ENCODE measurements around the gene PDHA1.
A peak's percentile ranks its signal among the peaks of the same experiment; 100 is the strongest.

The PDHA1 gene

GRCh38 chrX:19343535-19344408 lies at the start of gene PDHA1:
TSS of gene PDHA1 (plus strand) at chrX:19343927. CDS start at chrX:19344038, 111 bp downstream.
- H3K4me1 Mint-ChIP-seq (ENCODE audit: low read depth) = peaks cover 19% of the 10 kb centered on the region
- H3K4me3 Mint-ChIP-seq = peak within 1 kb of the TSS; percentile 84
- peaks cover 19% of the 10 kb centered on the region for H3K27me3 Mint-ChIP-seq
- H3K9me3 Mint-ChIP-seq = no peaks in the 10 kb centered on the region
- H3K27ac Mint-ChIP-seq = peak within 1 kb of the TSS; percentile 90
- H3K36me3 Mint-ChIP-seq (ENCODE audit: low read depth) = peaks cover 17% of the 10 kb centered on the region
- peak; percentile 91 for DNase-seq

DNA sequence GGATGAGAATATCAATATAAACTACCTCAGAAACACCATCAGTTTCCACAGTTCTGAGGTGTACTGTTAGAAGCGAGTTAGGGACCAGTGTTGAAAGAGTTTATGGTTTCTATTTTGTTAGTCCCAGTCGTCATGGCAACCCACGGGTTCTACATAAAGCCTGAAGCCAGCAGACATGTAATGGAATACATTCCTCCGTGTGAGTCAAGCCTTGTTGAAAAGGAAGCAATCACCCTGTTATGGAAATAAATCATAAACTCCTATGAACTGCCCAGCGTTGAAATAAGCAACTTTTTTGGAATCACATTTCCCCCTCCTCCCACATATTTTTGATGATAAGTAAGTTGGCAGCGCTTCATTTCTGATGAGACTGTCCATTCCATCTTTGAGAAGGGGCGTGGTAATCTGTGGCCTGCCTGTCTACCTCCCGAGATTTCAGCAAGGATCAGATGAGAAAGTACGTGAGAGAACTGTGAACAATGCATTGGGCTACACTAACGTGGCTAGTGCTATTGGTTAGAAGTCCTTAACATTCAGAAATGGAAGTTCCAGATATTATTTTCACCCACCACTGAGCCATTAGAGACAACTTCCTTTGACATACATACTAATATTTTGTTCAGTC lies 40.4 kb upstream of the PDHA1 start:
- no peak overlapping the region for H3K27ac Mint-ChIP-seq
- H3K36me3 Mint-ChIP-seq (ENCODE audit: low read depth) = no peaks in the 10 kb centered on the region
- H3K4me1 Mint-ChIP-seq (ENCODE audit: low read depth) = no peaks in the 10 kb centered on the region
- H3K4me3 Mint-ChIP-seq = no peak overlapping the region
- H3K9me3 Mint-ChIP-seq = no peaks in the 10 kb centered on the region
- peaks cover 47% of the 10 kb centered on the region for H3K27me3 Mint-ChIP-seq
- DNase-seq = no peak

- Mint-ChIP-seq H3K4me3 (no peak overlapping the region), H3K27me3 (peaks cover 23% of the 10 kb centered on the region), H3K27ac (no peak overlapping the region), H3K9me3 (peaks cover 1% of the 10 kb centered on the region), H3K4me1 (ENCODE audit: low read depth) (no peaks in the 10 kb centered on the region), H3K36me3 (ENCODE audit: low read depth) (no peaks in the 10 kb centered on the region)
- DNase-seq = no peak
Measured at GRCh38 chrX:19326567-19326966, 17.2 kb upstream of the PDHA1 start.

GRCh38 chrX:19331831-19332230 lies 11.9 kb upstream of the PDHA1 start:
- H3K27me3 Mint-ChIP-seq = peaks cover 10% of the 10 kb centered on the region
- H3K9me3 Mint-ChIP-seq = peaks cover 1% of the 10 kb centered on the region
- no peak for DNase-seq
- no peak overlapping the region for H3K4me3 Mint-ChIP-seq
- peaks cover 1% of the 10 kb centered on the region for H3K4me1 Mint-ChIP-seq (ENCODE audit: low read depth)
- no peaks in the 10 kb centered on the region for H3K36me3 Mint-ChIP-seq (ENCODE audit: low read depth)
- no peak overlapping the region for H3K27ac Mint-ChIP-seq

- Mint-ChIP-seq H3K4me1 (ENCODE audit: low read depth) (peaks cover 1% of the 10 kb centered on the region), H3K4me3 (no peak overlapping the region), H3K9me3 (peaks cover 1% of the 10 kb centered on the region), H3K27ac (no peak overlapping the region), H3K27me3 (peaks cover 6% of the 10 kb centered on the region), H3K36me3 (ENCODE audit: low read depth) (no peaks in the 10 kb centered on the region)
- DNase-seq = no peak
Measured at GRCh38 chrX:19332983-19333382, 10.7 kb upstream of the PDHA1 start.

GRCh38 chrX:19334945-19335626 lies 8.6 kb upstream of the PDHA1 start:
- Mint-ChIP-seq H3K4me3 (no peak overlapping the region), H3K9me3 (peaks cover 1% of the 10 kb centered on the region), H3K4me1 (ENCODE audit: low read depth) (peaks cover 1% of the 10 kb centered on the region), H3K27ac (no peak overlapping the region), H3K27me3 (peaks cover 12% of the 10 kb centered on the region), H3K36me3 (ENCODE audit: low read depth) (no peaks in the 10 kb centered on the region)
- no peak for DNase-seq

DNA sequence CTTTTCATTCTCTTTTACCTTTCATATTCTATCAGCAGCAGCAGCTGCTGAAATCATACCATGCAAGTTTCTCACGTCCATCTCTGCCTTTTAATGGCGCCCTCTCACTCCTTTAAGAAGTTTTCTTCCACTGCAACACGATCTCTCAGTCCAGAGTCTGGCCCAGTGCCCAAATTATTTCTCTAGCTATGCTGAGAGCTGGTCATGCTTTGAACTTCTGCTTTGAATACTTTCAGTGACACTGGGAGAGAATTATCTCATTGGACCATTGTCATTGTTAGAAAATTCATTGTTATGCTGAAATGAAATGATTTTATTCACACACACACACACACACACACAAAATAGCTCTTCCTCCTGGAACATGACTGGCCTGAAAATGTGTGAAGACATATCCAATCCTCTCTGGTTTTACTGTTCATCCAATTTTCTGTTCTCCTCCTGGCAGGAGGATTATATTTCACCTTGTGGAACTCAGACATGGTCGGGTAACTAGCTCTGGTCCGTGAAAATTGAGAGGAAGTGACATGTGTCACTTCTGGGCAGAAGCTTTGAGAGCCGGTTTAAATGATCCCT lies 1.3 kb upstream of the PDHA1 start:
- no peak for DNase-seq
- peaks cover 20% of the 10 kb centered on the region for H3K27me3 Mint-ChIP-seq
- no peaks in the 10 kb centered on the region for H3K9me3 Mint-ChIP-seq
- H3K27ac Mint-ChIP-seq = no peak overlapping the region
- H3K36me3 Mint-ChIP-seq (ENCODE audit: low read depth) = peaks cover 12% of the 10 kb centered on the region
- H3K4me3 Mint-ChIP-seq = no peak overlapping the region
- peaks cover 15% of the 10 kb centered on the region for H3K4me1 Mint-ChIP-seq (ENCODE audit: low read depth)

GRCh38 chrX:19343085-19343534 lies 617 bp upstream of the PDHA1 start:
- H3K36me3 Mint-ChIP-seq (ENCODE audit: low read depth) = peaks cover 13% of the 10 kb centered on the region
- no peaks in the 10 kb centered on the region for H3K9me3 Mint-ChIP-seq
- DNase-seq = no peak
- peak overlapping the region; percentile 84 for H3K4me3 Mint-ChIP-seq
- H3K27me3 Mint-ChIP-seq = peaks cover 20% of the 10 kb centered on the region
- peaks cover 19% of the 10 kb centered on the region for H3K4me1 Mint-ChIP-seq (ENCODE audit: low read depth)
- H3K27ac Mint-ChIP-seq = peak overlapping the region; percentile 86

DNA sequence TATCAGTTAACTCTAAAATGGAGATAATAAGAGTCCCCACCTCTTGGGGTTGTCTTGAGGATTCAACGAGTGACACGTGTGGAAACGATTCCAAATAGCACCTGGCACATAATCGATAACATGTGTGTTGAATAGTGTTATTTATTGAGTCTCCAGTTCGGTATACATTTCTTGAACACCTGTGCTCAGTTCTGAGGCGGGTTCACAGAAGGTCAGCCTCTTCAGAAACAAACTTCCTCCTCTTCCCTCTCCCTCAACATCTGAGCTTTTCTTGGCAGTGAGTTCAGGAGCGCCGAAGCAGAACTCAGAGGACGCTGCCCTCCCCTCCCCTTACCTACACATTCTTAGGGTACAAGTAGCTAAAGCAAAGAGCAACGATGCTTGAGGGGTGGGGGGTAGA lies 934 bp downstream of the PDHA1 start:
- H3K27me3 Mint-ChIP-seq = peaks cover 12% of the 10 kb centered on the region
- no peaks in the 10 kb centered on the region for H3K9me3 Mint-ChIP-seq
- peaks cover 26% of the 10 kb centered on the region for H3K4me1 Mint-ChIP-seq (ENCODE audit: low read depth)
- no peak for DNase-seq
- H3K27ac Mint-ChIP-seq = peak overlapping the region; percentile 90
- H3K4me3 Mint-ChIP-seq = peak overlapping the region; percentile 84
- H3K36me3 Mint-ChIP-seq (ENCODE audit: low read depth) = peaks cover 25% of the 10 kb centered on the region

GRCh38 chrX:19347916-19348315 lies 4.2 kb downstream of the PDHA1 start:
- Mint-ChIP-seq H3K36me3 (ENCODE audit: low read depth) (peaks cover 51% of the 10 kb centered on the region), H3K27ac (no peak overlapping the region), H3K4me3 (no peak overlapping the region), H3K4me1 (ENCODE audit: low read depth) (peaks cover 38% of the 10 kb centered on the region), H3K9me3 (no peaks in the 10 kb centered on the region), H3K27me3 (no peaks in the 10 kb centered on the region)
- DNase-seq = no peak

DNA sequence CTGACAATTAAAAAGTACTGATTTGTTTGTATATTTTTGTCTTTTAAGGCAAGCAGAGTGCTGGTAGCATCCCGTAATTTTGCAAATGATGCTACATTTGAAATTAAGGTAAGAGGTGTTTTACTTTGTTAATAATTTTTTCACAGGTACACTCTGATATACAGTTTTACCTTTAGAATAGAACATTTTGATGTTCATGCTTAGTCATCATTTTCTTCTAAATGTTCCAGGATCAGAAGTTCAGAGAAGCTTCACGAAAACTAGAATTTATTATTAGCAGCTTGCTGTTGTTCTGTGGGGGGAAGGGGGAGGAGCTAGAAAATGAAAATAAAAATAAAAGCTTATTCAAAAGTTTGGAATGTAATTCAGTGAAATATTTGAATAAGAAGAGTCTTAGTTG lies 5.5 kb downstream of the PDHA1 start:
- H3K4me3 Mint-ChIP-seq = no peak overlapping the region
- H3K27ac Mint-ChIP-seq = no peak overlapping the region
- peaks cover 60% of the 10 kb centered on the region for H3K36me3 Mint-ChIP-seq (ENCODE audit: low read depth)
- DNase-seq = no peak
- peaks cover 33% of the 10 kb centered on the region for H3K4me1 Mint-ChIP-seq (ENCODE audit: low read depth)
- no peaks in the 10 kb centered on the region for H3K27me3 Mint-ChIP-seq
- no peaks in the 10 kb centered on the region for H3K9me3 Mint-ChIP-seq

DNA sequence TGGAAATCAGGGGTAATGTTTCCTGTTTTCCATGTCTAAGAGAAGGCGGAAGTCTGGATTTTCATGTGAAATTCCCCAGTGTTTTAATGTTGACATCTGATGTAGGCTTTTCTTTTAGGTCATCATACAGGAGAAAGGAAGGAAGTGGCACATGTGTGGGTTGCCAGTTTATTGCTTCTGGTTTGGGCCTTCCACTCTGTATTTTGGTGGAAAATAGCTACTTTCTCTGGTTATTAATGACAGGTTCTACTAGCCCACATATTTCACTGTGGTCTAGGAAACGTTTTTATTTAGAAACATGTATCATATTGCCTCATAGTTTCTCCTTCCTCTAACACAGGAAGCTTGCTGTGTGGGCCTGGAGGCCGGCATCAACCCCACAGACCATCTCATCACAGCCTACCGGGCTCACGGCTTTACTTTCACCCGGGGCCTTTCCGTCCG lies 7.2 kb downstream of the PDHA1 start:
- Mint-ChIP-seq H3K27ac (peak overlapping the region; percentile 63), H3K36me3 (ENCODE audit: low read depth) (peaks cover 74% of the 10 kb centered on the region), H3K9me3 (no peaks in the 10 kb centered on the region), H3K4me1 (ENCODE audit: low read depth) (peaks cover 33% of the 10 kb centered on the region), H3K27me3 (no peaks in the 10 kb centered on the region), H3K4me3 (peak overlapping the region; percentile 38)
- no peak for DNase-seq

DNA sequence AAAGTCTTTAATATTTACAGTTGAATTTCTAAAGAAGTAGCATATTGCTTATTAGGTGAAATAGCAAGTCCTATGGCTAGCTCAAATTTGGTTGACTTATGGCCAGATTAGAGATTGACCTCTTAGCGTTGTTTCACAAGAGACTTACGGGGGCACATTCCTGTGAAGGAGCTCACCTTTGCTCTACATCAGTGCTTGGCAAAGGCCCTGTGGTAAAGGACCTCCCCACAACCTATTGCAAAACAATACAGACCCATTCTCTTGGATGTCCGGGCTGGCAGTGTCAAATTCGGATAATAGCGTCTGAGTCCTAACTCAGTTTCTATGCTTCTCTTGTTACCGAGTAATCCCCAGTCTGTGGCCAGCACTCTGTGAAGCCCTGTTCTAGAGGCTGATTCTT lies 10.9 kb downstream of the PDHA1 start:
- Mint-ChIP-seq H3K9me3 (no peaks in the 10 kb centered on the region), H3K27ac (no peak overlapping the region), H3K4me1 (ENCODE audit: low read depth) (peaks cover 15% of the 10 kb centered on the region), H3K27me3 (no peaks in the 10 kb centered on the region), H3K36me3 (ENCODE audit: low read depth) (peaks cover 90% of the 10 kb centered on the region), H3K4me3 (no peak overlapping the region)
- no peak for DNase-seq

GRCh38 chrX:19358521-19358920 lies 14.8 kb downstream of the PDHA1 start:
- DNase-seq = no peak
- H3K27me3 Mint-ChIP-seq = no peaks in the 10 kb centered on the region
- H3K36me3 Mint-ChIP-seq (ENCODE audit: low read depth) = peaks cover 92% of the 10 kb centered on the region
- H3K4me3 Mint-ChIP-seq = no peak overlapping the region
- H3K9me3 Mint-ChIP-seq = no peaks in the 10 kb centered on the region
- no peaks in the 10 kb centered on the region for H3K4me1 Mint-ChIP-seq (ENCODE audit: low read depth)
- no peak overlapping the region for H3K27ac Mint-ChIP-seq
